Stimulated activated CD4-positive, alpha-beta T cell treated with anti-CD3 and anti-CD28 coated beads, TNF-alpha, amount 100 ng/mL, for 48 hours (primary cell): ENCODE results near the gene IRF4.

Experiments used
- DNase-seq, 3 donors: peaks; one replicate each; pipeline ENCODE4 v3.0.0-alpha.2; 2020; ENCODE audit warnings: low read depth in 3 of 3

IRF4 gene

GRCh38 chr6:398065-398464, 6.5 kb downstream of the IRF4 start:
- DNase-seq = no peak

DNA sequence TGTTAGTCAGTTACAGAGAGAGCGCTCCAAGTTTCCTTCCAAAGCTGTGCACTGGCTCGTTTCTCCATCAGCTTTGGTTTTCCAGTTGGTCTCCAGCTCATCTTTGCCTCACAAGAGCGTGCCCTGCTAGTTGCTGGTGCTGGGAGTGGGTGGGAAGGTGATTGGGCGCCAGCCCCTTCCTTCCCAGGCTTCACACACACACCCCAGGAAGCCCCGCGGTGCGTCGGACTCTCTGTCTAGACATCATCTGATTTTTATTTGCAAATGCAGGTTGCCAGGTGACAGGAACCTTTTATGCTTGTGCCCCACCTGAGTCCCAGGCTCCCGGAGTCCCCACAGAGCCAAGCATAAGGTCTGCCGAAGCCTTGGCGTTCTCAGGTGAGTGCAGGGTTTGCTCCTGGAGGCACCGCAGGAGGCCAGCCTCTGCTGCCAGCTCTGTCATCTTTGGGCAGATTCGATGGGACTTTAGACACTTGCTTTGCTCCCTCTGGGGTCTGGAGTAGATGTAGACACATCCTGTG, 7.1 kb downstream of the IRF4 start:
- no peak for DNase-seq

GRCh38 chr6:399785-400534, 8.4 kb downstream of the IRF4 start:
- no peak for DNase-seq

GRCh38 chr6:400815-401214, 9.3 kb downstream of the IRF4 start:
- DNase-seq = no peak

DNA sequence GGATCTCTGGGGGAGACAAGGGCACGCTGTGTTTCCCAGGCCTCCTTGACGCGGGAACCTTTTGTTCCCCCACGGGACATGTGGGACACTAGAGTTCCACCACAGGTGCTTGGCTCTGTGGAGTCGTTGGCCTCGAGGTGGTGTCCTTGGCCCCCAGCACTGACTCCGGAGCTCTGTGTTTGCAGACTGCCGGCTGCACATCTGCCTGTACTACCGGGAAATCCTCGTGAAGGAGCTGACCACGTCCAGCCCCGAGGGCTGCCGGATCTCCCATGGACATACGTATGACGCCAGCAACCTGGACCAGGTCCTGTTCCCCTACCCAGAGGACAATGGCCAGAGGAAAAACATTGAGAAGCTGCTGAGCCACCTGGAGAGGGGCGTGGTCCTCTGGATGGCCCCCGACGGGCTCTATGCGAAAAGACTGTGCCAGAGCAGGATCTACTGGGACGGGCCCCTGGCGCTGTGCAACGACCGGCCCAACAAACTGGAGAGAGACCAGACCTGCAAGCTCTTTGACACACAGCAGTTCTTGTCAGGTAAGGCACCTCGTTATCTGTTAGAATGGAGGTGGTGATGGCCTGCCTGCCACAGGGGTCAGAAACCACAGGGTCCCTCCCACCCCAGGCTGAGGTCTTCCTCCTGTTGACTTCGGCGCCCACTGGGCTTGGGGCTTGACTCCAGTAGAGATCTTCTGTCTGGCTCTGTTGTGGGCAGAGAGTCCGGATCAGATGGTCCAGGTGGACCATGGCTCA, 9.9 kb downstream of the IRF4 start:
- DNase-seq = no peak

DNA sequence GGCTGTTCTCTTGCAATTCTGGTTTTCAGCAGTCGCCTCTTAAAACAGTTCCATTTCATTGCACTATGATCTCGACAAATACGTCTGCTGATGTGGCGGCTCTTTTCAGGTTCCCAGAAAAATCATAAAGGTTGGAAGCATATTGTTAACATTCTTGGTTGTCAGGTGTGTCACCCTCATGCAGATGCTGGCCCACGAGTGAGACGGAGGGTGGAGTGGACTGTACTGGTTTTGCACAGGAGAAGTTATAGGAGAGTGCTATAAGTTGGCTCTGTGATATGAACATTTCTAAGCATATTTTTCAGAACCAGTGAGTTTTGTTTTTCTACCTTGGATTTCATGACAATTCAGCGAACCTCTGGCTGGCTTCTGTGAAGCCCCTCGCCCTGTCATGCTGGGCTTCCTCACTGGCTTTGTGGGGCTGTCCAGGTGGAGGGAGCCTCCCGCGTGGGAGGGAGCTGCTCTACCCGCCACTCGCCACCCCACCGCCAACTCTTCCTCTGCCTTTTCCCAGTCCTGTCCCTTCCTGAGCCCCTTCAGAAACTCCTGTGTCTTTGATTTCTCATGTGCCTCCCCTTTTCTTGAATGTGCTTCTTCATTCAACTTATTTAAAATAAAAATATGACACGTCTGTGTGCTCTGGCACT, 10.6 kb downstream of the IRF4 start:
- no peak for DNase-seq

DNA sequence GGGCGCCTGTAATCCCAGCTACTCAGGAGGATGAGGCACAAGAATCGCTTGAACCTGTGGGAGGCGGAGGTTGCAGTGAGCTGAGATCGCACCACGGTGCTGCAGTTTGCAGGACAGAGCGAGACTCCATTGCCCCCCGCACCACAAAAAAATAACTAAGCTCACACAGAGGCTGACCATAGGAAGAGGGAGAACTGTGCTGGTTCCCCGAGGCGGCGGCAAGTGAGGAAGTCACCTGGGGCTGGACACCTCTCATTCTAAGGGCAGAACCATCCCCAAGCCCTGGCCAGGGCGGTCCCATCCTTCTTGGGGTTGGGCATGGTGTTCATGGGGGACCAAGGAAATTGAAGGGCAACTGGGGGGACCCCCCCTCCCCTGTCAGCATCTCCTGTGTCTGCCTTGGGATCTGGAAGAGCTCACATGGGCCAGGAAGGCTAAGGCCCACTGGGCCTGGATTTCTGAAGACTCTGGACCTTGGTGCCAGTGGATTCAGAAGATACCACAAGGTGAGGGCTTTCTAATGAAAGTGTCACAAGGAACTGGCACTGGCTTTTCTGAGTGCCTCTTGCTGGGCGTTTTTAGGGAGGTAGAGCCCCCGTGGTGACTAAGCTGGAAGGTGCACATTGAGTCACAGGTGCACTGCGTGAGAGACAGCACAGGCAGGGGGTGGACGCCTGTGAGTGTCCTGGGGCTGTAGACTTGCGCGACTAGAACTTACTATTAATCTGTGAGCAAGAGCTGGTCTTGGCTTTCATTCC, 11.5 kb downstream of the IRF4 start:
- DNase-seq = peak in 1 of 3 donors; percentile 76

DNA sequence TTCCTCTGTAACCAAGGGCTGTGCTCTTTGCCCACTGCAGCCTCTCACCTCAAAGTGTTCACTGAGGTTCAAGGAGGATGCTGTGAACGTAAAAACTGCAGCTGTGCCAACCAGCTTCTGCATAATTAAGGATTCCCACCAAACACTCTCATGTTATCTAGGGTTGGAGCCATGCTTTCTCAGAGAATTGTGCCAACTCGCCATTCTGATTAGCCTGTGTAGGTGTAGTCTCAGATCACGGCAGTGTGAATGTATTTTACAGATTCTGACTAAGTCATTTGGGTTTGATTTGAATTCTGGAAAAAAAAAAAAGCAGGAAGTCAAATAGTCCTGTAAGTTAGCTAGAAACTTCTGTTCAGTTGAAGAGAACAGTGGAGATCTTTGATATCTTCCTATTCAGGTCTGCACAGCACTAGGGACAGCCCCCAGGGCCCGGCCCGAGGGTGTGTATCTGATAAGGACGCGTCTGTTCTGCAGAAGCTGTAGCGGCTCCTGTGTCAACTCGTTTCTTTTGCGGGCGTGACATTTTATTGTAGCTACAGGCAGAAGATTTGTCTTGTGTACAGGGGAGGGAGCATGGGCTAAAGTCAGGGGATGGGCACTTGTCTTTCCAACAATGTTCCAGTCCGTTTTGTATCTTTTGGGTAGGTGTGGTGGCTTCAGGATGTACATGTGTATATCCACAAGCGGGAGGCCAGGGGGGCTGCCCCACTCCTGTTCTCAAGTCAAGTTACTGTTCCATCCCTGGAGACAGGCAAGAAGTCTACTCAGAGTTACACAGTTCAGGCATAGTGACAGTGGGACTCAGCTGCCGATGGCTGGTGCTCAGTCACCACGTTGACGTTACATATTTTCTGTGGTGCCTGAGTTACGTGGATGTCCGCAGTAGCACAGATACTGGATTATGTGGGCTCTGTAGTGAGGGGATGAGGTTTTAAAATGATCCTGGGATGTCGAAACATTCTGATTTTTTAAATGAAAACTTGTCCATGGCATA, 12.4 kb downstream of the IRF4 start:
- peak in 1 of 3 donors; percentile 63 for DNase-seq

DNA sequence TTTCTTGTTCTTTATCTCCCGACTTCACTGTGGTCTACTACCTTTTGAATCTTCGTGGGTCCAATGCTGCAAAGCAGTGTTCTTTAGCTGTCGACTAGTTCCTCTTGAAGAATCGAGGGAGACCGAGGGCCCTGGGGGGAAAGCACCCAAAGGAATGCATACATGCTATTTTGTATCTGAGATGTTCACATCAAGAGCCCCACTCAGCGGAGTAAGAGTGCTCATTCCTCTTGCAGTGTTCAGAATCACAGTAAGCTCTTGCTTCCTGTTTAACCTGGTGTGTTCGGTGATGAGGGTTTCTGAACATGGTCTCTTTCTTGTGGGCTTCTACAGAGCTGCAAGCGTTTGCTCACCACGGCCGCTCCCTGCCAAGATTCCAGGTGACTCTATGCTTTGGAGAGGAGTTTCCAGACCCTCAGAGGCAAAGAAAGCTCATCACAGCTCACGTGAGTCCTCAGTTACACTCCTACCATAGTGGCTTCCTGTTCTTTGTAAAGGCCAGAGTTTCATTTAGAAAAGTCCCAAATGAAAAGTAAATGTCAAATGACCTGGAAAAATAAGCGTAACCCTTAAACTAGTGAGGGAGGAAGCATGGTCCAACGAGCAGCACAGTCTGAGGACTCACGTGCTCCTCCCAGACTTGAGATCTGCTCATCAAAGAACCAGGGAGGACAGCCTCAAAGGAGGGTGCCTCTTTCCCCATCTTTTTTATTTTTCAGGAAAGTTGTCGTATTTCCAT, 13.3 kb downstream of the IRF4 start:
- no peak for DNase-seq

DNA sequence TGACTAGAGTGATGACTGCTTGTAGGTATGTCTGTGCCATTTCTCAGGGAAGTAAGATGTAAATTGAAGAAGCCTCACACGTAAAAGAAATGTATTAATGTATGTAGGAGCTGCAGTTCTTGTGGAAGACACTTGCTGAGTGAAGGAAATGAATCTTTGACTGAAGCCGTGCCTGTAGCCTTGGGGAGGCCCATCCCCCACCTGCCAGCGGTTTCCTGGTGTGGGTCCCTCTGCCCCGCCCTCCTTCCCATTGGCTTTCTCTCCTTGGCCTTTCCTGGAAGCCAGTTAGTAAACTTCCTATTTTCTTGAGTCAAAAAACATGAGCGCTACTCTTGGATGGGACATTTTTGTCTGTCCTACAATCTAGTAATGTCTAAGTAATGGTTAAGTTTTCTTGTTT, 16.6 kb downstream of the IRF4 start:
- no peak for DNase-seq

- no peak for DNase-seq
These were observed 17.1 kb downstream of the IRF4 start for GRCh38 chr6:408599-409102.

DNA sequence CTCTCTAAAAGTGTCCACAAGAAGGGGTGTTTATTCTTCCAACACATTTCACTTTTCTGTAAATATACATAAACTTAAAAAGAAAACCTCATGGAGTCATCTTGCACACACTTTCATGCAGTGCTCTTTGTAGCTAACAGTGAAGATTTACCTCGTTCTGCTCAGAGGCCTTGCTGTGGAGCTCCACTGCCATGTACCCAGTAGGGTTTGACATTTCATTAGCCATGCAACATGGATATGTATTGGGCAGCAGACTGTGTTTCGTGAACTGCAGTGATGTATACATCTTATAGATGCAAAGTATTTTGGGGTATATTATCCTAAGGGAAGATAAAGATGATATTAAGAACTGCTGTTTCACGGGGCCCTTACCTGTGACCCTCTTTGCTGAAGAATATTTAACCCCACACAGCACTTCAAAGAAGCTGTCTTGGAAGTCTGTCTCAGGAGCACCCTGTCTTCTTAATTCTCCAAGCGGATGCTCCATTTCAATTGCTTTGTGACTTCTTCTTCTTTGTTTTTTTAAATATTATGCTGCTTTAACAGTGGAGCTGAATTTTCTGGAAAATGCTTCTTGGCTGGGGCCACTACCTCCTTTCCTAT, 17.9 kb downstream of the IRF4 start:
- no peak for DNase-seq

DNA sequence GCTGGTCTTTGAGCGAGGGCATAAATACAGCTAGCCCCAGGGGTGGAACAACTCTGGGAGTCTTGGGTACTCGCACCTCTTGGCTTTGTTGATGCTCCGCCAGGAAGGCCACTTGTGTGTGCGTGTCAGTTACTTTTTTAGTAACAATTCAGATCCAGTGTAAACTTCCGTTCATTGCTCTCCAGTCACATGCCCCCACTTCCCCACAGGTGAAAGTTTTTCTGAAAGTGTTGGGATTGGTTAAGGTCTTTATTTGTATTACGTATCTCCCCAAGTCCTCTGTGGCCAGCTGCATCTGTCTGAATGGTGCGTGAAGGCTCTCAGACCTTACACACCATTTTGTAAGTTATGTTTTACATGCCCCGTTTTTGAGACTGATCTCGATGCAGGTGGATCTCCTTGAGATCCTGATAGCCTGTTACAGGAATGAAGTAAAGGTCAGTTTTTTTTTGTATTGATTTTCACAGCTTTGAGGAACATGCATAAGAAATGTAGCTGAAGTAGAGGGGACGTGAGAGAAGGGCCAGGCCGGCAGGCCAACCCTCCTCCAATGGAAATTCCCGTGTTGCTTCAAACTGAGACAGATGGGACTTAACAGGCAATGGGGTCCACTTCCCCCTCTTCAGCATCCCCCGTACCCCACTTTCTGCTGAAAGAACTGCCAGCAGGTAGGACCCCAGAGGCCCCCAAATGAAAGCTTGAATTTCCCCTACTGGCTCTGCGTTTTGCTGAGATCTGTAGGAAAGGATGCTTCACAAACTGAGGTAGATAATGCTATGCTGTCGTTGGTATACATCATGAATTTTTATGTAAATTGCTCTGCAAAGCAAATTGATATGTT, 19.2 kb downstream of the IRF4 start:
- DNase-seq = no peak

DNA sequence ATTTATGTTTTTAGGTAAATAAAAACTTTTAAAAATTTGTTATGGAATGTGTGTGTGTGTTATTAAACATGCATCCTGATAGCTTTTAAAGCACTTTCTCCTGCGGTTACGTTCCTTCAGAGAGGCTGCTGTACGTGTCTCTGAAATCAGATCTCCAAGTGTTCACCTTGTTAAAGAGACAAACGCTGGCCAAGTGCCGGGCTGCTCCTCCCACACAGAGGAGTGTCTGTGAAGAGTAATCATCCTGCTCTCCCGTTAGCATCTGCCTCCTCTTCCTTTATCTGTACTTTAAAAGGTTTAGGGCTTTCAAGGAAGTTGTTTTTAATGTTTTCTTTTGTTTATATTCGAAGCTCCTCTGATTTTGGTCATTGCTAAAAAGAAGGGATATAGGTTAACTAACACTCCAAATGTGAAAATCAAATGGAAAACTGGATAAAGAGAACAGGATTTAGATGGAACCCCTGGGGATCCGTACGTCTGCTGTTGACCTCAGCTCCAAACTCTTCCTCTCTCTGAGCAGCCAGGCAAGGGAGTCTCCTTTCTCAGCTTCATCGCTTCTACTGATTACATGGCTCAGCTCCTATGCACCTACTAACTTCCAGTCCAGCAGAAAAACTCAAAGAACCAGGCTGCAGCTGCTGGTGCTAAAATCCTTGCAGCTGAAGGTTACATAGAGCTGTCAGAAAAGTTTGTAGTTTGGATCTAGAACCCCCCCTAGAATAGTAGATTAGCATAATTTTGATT, 20.0 kb downstream of the IRF4 start:
- DNase-seq = no peak

- DNase-seq = no peak
These were observed 20.8 kb downstream of the IRF4 start for GRCh38 chr6:412146-412886.

GRCh38 chr6:414447-414846, 22.9 kb downstream of the IRF4 start:
- no peak for DNase-seq

DNA sequence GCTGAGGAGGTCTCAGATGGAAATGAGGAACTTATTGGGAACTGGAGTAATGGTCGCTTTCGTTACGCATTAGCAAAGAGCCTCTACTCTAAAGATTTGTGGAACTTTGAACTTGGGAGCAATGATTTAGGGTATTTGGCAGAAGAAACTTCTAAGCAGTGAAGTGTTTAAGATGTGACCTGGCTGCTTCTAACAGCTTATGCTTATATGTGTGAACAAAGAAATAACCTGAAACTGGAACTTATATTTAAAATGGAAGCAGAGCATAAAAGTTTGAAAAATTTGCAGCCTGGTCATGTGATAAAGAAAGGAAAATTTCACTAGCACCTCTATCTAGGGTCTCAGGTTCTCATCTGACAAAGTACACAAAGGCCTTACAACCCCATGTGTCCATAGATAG, 23.5 kb downstream of the IRF4 start:
- DNase-seq = no peak
